Mesenteric fat pad (tissue), 1 donor: ENCODE results near the gene CCL1. TPM values are rescaled to one million over a fixed set of nuclear protein-coding genes. Genes with fewer than 3 reads are reported as not detected.
A peak's percentile ranks its signal among the peaks of the same experiment; 100 is the strongest.

Experiments
- DNase-seq: peaks from one replicate; pipeline ENCODE4 v3.0.0-alpha.2; 2020; ENCODE audit warnings: low spot score
- long read RNA-seq: library from polyadenylated mRNA; unstranded; transcript quantifications from one replicate; pipeline ENCODE4 v2.0.0, GENCODE V29; 2020
- total RNA-seq: library from RNA; stranded (reverse); fragmentation: NEBNext Ultra II Directional; extraction: Animal tissue kit (Norgen Biotek cat#: 25700); gene quantifications from one replicate; pipeline ENCODE4 v1.2.1, GENCODE V29; 2021
- donor health status: DM: yes; HTN: yes; CAD: no.

The CCL1 gene
- not detected for total RNA-seq
- long read RNA-seq: 0 reads

- peak; percentile 74 for DNase-seq
These were observed at the start of gene CCL1 for GRCh38 chr17:34363183-34363661. CCL1 (minus strand) TSS chr17:34363233; CDS start chr17:34363161, 72 bp downstream.

- no peak for DNase-seq
These were observed 49.5 kb upstream of the CCL1 start for GRCh38 chr17:34412534-34412933.

DNA sequence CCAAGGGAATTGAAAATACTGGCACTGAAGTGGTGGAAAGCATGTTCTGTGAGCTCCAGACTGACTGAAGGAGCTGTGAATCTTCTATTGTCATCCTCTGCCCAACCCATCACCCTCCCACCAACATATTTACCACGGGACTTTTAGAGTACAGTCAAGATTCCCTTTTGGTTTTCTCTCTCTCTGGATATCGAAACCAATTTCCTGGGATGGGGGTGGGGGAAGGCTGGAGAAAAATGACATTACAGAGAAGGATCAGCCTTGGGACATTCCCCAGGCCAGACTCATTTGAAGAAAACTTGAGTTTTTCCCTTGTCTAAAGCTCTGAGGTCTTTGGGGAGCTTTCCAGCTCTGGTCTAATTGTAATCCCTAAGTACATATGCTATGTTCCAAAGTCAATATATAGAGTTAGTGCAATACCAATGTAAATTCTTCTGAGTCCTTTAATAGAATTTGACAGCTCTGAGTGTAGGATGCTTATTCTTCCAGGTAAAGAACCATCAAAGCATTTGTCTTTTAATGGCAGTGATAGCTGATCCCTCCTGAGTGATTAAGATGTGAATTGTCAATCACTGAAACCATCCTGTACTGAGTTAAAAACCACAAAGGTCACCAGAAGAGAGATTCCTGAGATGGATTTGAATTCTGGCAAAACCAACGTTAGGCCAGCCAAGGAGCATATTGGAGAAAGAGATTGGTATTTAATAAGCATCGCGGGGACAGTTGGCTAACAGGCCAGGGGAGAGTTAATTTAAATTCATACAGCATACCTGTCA lies 48.8 kb upstream of the CCL1 start:
- no peak for DNase-seq

DNA sequence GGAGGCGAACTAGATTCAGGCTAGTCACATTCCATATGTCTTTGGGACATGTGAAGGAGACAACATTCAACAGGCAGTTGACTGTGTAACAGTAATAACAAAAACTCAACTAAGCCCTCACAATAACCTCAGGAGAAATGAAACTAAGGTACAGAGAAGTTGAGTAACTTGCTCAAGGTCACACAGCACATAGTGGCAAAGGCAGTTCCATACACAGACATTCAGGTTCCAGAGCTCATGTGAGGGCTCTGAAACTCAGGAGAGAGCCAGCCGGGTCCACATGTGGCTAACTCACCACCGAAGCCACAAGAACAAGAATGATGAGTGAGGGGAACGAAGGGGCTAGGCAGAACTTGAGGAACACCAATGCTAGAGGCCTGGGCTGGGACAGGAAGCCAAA lies 46.3 kb upstream of the CCL1 start:
- no peak for DNase-seq

GRCh38 chr17:34408439-34408838 lies 45.4 kb upstream of the CCL1 start:
- no peak for DNase-seq

GRCh38 chr17:34406226-34406625 lies 43.2 kb upstream of the CCL1 start:
- no peak for DNase-seq

GRCh38 chr17:34403006-34403405 lies 40.0 kb upstream of the CCL1 start:
- no peak for DNase-seq

GRCh38 chr17:34401165-34401564 lies 38.1 kb upstream of the CCL1 start:
- no peak for DNase-seq

- no peak for DNase-seq
These were observed 37.4 kb upstream of the CCL1 start for GRCh38 chr17:34400301-34400931.

- DNase-seq: no peak
These were observed 36.7 kb upstream of the CCL1 start for GRCh38 chr17:34399725-34400124.

GRCh38 chr17:34398990-34399389 lies 36.0 kb upstream of the CCL1 start:
- no peak for DNase-seq

- no peak for DNase-seq
These were observed 34.2 kb upstream of the CCL1 start for GRCh38 chr17:34397265-34397664.

GRCh38 chr17:34393401-34393800 lies 30.4 kb upstream of the CCL1 start:
- no peak for DNase-seq

DNA sequence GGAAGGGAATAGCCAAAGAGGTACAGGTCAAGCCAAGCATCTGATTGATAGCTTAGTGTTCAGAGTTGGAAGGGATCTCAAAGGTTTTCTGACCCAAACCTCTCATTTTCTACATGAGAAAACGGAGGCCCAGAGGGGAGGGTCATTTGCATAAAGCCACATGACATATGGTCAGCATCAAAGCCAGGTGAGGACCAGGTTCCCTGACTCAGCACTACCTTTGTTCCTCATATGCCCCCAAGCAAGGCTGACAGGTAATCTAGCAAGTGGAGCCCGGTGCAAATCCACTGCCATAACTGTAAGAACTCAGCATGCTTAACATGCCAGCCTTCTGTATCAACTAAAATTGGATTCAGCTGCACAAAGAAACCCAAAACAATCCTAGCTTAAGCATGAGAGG lies 28.2 kb upstream of the CCL1 start:
- peak; percentile 4 for DNase-seq

DNA sequence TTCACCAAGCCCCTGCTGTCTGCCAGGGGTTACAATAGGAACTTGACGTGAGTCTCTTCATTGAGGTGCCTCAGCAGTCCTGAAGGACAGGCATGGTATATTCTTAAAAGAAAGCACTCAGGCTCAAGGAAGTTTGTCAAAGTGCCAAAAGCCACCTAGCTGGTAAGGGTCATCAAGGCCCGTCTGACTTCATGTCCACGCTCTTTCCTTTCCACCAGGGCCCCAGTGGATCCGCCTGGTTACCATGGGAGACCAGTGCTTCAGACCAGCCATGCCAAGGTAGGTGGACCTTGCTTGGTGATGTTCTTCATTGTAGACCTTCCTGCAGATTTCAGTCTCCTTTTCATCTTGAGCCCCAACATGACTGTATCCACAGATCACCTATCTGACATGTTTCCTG lies 27.6 kb upstream of the CCL1 start:
- peak; percentile 80 for DNase-seq

DNA sequence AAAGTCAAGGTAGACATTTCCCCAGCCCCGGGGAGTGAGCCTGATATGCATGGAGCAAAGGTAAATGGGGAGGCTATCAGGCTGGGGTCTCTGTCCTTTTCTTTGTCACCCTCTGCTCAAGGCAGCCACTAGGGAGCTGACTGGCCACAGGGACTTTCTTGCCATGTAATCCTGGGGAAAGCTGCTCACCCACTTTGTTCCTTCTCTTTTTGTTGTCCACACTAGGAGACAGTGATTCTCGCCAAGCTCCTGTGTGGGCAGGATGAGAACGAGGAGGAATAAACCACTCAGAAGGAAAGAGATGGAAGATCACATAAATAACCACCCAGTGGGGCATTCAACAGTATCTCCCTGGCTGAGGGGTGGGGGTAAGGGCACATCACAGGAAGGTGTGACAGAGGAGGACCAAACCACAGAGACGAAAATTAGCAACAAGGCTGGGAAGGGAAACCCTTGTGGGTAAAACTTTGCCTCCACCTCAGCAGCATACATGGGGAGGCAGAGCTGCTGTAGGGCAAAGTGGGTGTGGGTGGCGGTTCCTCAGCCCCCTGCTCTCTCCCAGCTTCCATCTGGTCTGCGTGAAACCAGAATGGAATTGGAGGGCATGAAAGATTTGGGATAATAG lies 26.2 kb upstream of the CCL1 start:
- peak; percentile 39 for DNase-seq

DNA sequence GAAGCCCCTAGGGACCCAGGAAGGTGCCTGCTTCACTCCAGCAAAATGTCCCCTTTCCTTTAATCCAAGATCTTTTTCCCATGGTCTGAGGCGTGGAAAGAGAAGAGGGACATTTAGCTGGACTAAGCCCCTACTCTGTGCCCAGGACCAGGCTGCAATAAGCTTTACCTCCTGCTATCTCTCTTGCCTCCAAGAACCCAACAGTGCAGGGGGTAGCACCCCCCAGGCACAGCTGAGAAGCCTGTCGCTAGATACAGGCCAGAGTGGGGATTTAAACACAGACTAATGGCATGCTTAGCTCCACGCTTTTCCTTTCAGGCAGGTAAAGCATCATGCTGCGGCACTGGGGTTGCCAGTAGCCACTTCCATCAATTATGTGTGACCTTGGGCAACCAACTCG lies 24.5 kb upstream of the CCL1 start:
- DNase-seq: no peak

DNA sequence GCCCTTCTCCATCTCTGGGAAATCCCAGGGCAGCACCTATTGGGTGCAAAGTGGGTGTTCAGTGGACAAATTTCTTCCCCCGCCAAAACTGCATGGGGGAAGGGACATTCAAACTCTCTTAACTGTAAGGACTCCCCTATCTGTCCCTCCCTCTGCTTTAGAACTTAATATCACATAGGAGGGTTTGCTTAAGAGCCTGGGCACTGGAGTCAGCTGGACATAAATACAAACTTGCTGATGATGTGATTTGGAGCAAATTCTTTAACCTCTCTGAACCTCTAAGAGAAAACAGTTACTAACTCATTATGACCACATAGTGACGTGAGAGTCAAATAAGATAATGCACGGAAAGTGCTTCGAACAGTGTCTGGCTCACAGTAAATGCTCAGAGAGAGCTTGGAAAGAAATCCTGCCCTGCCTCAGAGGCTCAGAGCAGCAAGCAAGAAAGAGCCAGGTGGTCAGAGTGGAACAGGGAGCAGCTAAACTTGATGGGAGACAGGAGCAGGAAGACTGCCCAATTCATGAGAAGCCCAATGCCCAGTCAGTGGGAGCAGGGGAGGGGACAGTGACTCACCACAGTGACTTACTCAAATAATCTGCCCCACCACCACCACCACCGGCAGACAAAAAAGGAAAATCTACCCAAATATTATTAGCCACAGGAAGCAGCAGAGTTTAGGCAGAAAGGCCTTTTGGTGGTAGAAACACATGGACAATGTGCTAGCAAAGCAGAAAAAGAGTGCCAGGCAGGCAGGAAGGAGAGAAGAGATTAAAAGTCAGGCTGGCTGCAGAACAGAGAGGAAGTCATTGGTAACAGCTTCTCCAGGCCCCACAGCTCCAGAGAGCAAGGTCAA lies 23.9 kb upstream of the CCL1 start:
- DNase-seq: peak; percentile 85

- peak; percentile 49 for DNase-seq
These were observed 23.3 kb upstream of the CCL1 start for GRCh38 chr17:34386343-34386696.

DNA sequence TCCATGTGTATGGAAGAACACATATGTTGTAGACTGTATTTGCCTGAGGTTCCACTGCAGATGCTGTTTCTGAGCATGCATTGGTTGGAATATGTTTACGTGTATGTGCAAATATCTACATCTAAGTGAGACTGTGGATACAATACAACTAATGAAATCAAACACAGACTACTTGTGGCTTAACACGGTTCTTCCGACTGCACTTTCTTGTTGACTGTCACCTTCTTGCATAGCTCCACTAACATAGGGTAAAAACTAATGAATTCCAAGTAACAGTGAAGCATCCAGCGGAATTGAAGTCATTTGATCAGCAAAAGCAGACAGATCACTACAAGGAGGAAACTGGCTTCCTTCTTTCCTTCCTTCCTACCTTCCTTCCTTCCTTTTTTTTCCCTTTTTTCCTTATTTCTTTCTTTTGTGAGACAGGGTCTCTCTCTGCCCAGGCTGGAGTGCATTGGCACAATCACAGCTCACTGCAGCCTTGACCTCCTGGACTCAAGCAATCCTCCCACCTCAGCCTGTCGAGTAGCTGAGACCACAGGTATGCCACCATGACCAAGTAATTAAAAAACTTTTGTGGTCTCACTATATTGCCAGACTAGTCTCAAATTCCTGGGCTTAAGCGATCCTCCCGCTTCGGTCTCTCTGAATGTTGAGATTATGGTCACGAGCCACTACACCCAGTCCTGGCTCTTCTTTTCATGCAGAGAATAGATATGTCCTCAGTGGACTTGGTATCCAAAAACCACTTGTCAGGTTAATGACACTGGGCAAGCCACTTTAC lies 22.0 kb upstream of the CCL1 start:
- no peak for DNase-seq

- no peak for DNase-seq
These were observed 21.2 kb upstream of the CCL1 start for GRCh38 chr17:34384271-34384670.
